Measurements from ENCODE around the gene PLEKHM3. TPM values are rescaled to one million over a fixed set of nuclear protein-coding genes. Genes with fewer than 3 reads are reported as not detected.

The PLEKHM3 gene
- total and polyA plus RNA-seq, 4 donors = 3.0 to 18.3 (median 5.5) TPM

- TF ChIP-seq YY1 (IDR thresholded peaks at IDR 0.05) (no peak), CTCF (IDR thresholded peaks at IDR 0.05; ENCODE audit: low read depth, low read length, missing input control) (no peak)
- H3K27ac ChIP-seq (ENCODE audit: low read depth in 1 of 2, low read length in 2 of 2) = no peak overlapping the region
- peaks cover 3 to 5% (median 4%) of the 10 kb centered on the region in 4 donors for H3K4me1 ChIP-seq (ENCODE audit: control insufficient read depth in 4 of 4, insufficient read depth in 4 of 4, low read length in 3 of 4)
- no peak overlapping the region for H3K4me3 ChIP-seq (ENCODE audit: low read depth in 1 of 3, low read length in 3 of 3)
- H3K9me3 ChIP-seq (ENCODE audit: control insufficient read depth in 4 of 4, low read length in 3 of 4) = no peaks in the 10 kb centered on the region
- H3K27me3 ChIP-seq (ENCODE audit: control insufficient read depth in 4 of 4, insufficient read depth in 4 of 4, low read length in 3 of 4) = no peaks in the 10 kb centered on the region
- 97% methylated on average over 3 of the region's 3 CpGs for whole genome bisulfite sequencing
- no peak for DNase-seq (ENCODE audit: low spot score)
- H3K9ac ChIP-seq (ENCODE audit: low read depth in 1 of 2, low read length in 2 of 2) = no peak overlapping the region
- no peaks in the 10 kb centered on the region for H3K36me3 ChIP-seq (ENCODE audit: control insufficient read depth in 4 of 4, insufficient read depth in 3 of 4, low read depth in 1 of 4, low read length in 3 of 4)
Observed at GRCh38 chr2:207855591-207855990, 169.7 kb downstream of the PLEKHM3 start.

DNA sequence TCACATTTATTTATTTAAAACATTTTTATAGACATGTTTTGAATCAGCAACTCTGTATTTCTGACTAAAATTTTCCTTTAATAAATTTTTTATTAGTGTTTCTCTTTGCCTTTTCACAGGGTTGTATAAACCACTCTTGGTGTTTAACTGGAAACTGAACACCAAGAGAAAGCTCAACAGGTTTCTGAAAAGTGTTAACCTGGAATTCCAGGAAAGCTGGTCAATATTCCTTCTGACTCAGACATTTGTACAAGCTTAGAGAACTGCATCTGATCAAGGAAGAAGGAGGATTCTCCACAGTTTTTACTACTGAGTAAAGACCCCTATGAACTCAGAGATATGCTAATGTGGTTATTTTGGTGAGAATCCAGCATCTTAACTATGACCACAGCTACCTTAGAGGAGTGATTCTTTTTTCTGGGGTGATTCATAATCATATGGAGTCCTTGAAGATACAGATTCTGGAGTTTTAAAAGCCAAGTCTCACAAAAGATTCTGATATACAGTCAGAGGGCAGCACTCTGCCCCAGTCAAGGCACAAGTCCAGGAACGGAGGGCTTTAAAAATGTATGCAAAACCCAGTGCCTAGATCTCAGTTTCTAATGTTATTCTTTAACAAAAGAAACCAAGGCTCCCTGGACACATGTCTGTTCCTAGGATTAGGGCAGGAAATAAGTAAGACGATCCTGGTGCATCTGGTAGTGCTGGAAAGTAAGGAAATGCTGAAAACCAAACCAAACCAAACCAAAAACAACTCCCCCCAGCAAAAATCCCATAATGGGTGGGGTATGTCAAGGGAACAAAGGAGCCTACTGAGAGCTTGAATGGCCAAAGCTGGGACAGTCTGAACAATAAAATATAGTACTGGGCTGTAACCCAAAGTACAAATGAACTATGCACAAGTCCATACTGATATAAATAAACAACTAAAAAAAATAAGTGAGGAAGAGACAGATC, 170.6 kb downstream of the PLEKHM3 start:
- Histone ChIP-seq H3K27ac (ENCODE audit: low read depth in 1 of 2, low read length in 2 of 2) (no peak overlapping the region), H3K4me1 (ENCODE audit: control insufficient read depth in 4 of 4, insufficient read depth in 4 of 4, low read length in 3 of 4) (no peaks in the 10 kb centered on the region), H3K9me3 (ENCODE audit: control insufficient read depth in 4 of 4, low read length in 3 of 4) (no peaks in the 10 kb centered on the region), H3K27me3 (ENCODE audit: control insufficient read depth in 4 of 4, insufficient read depth in 4 of 4, low read length in 3 of 4) (no peaks in the 10 kb centered on the region), H3K4me3 (ENCODE audit: low read depth in 1 of 3, low read length in 3 of 3) (no peak overlapping the region), H3K9ac (ENCODE audit: low read depth in 1 of 2, low read length in 2 of 2) (no peak overlapping the region), H3K36me3 (ENCODE audit: control insufficient read depth in 4 of 4, insufficient read depth in 3 of 4, low read depth in 1 of 4, low read length in 3 of 4) (no peaks in the 10 kb centered on the region)
- TF ChIP-seq CTCF (IDR thresholded peaks at IDR 0.05; ENCODE audit: low read depth, low read length, missing input control) (no peak), HNF4A (conservative IDR thresholded peaks at IDR 0.05) (no peak), JUND (IDR thresholded peaks at IDR 0.05) (no peak), GABPA (IDR thresholded peaks at IDR 0.05 in 1 of 2, conservative IDR thresholded peaks at IDR 0.05 in 1 of 2) (no peak), REST (IDR thresholded peaks at IDR 0.05) (no peak), MAX (IDR thresholded peaks at IDR 0.05) (no peak), NR2F2 (IDR thresholded peaks at IDR 0.05) (no peak), ZBTB33 (IDR thresholded peaks at IDR 0.05) (no peak), ATF3 (IDR thresholded peaks at IDR 0.05) (no peak), RAD21 (IDR thresholded peaks at IDR 0.05) (no peak), EGR1 (IDR thresholded peaks at IDR 0.05; ENCODE audit: low read depth in 2 of 2) (no peak), TAF1 (conservative IDR thresholded peaks at IDR 0.05) (no peak), FOXA2 (IDR thresholded peaks at IDR 0.05) (no peak), YY1 (IDR thresholded peaks at IDR 0.05) (no peak), RXRA (IDR thresholded peaks at IDR 0.05) (no peak)
- 83% methylated on average over 2 of the region's 2 CpGs for WGBS
- no peak for DNase-seq (ENCODE audit: low spot score)

Data from liver (tissue), 9 donors.